ENCODE data around the gene SNX14.

The SNX14 gene

DNA sequence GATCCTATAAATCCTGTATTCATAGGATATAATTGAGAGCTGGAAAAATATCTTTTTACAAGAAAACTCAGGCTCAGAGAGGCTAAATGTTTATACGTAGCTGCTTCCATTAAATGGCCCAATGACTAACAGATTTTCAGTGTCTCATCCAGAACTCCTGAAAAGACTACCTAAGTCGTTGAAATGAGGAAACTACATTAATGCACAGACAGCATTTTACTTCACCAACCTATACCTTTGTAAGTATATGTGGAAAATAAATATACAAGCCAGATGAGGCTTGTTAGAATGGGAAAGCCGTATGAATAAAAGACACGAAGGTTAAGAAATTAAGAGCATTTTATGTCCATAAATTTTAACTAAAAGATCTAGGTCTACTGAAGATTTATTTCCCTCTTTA is 8.4 kb upstream of the SNX14 start:
- TF ChIP-seq GATA3 (IDR thresholded peaks at IDR 0.05; ENCODE audit: low read depth, low read length) = no peak
- TF ChIP-seq GATA2 (IDR thresholded peaks at IDR 0.05; ENCODE audit: low read depth, low read length) = no peak

DNA sequence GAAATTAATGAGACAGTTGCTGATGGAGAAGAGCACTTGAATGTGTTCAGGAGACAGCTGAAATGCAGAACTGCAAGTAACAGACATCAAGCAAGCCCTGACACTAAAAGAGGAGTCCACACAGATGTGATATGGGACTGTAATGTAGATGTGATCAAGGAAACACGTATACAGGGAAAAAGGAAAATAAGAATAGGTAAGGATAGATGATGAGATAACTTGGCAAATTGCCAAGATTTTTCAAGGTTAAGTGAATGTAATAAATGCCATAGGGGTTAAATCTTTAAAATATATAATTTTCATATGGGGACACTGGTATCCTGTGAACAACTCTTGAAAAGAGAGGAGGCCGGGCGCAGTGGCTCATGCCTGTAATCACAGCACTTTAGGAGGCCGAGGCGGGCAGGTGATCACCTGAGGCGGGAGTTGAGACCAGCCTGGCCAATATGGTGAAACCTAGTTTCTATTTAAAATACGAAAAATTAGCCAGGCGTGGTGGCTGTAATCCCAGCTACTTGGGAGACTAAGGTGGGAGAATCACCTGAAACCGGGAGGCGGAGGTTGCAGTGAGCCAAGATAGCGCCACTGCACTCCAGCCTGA is 7.2 kb upstream of the SNX14 start:
- TF ChIP-seq GATA3 (IDR thresholded peaks at IDR 0.05; ENCODE audit: low read depth, low read length) (no peak), GATA2 (IDR thresholded peaks at IDR 0.05; ENCODE audit: low read depth, low read length) (no peak)

DNA sequence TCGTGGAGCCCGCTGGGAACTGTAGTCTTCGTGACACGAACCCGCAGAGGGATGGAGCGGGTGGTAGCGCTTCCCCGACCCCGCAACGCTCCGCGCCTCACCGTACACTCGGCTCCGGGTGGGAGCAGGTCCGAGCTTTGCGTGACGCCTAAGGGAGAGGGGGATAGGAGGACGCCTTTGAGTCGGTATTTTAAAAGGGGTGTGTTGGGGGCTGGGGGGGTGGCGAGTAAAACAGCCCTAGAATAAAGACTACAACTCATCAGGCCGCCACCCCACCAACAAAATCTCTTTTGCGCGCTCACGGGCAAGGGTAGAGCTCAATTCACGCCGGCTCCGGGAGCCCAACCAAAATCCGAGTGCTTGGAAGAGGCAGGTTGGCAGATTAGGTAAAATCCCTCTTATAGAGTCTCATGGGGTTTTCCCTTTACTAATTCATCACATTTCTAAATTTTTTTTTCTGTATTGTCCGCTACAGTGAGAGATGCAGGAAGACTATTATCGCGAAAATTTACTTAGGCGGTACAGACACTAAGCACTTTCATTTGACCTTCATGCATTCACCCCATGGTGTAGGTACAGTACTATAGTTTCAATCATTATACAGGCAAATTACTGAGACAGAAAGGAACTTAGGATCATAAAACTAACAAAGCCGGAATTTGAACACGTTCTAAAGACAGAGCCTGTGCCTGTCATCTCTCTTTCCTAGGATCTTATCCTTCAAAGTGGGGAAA is 706 bp upstream of the SNX14 start:
- TF ChIP-seq GATA2 (IDR thresholded peaks at IDR 0.05; ENCODE audit: low read depth, low read length) (no peak), GATA3 (IDR thresholded peaks at IDR 0.05; ENCODE audit: low read depth, low read length) (no peak)

DNA sequence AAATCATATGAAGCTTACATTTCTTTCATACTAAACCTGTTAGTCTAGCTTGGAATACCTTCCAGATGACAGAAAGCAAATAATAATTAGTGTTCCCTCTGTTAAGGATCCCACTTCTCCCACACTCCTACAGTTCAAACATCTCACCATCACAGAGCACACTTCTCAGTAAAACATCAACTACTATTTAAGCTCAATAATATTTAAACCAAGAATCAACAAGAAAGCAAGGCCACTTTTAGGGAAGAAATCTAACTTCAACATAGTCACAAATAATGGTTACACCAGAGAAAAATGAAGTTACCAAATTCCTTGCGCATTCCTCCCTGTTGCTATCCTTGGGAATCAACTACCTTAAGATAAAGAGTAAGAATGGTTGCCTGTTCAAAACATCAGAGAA is 1.6 kb downstream of the SNX14 start:
- TF ChIP-seq GATA2 (IDR thresholded peaks at IDR 0.05; ENCODE audit: low read depth, low read length) (no peak), GATA3 (IDR thresholded peaks at IDR 0.05; ENCODE audit: low read depth, low read length) (no peak)

DNA sequence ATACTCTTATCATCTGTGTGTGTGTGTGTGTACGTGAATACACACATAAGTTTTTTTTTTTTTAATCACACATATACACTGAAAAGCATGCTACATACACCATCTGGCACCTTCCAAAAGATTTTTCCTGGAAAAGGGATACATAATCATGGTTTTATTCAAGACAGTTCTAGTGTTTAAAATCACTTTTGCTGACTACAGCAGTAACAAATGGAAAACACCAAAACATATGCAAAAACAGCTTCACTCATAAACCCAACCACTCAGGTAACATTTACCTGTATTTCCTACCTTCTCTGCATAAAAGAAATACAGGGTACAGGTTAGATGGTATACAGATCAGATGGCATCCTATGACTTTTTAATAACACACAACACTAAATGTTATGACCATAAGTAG is 2.5 kb downstream of the SNX14 start:
- TF ChIP-seq GATA3 (IDR thresholded peaks at IDR 0.05; ENCODE audit: low read depth, low read length) = no peak
- TF ChIP-seq GATA2 (IDR thresholded peaks at IDR 0.05; ENCODE audit: low read depth, low read length) = no peak

DNA sequence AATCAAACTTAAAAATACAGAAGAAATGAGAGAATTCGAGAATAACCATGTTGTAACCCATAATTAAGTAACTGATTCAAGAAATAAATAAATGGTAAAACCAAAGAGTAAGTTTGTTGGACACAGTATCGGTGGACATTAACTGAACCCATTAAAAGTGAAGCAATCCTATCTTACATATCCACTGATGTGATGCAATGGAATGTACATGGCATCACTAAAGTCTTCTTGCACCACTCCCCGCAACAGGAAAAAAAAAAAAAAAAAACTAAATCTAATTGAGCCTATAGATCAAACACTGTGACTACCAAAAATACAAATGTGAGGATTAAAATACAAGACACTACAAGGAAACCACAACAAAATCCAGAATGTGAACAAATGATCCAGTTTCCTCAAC is 7.9 kb downstream of the SNX14 start:
- no peak for TF ChIP-seq GATA3 (IDR thresholded peaks at IDR 0.05; ENCODE audit: low read depth, low read length)
- no peak for TF ChIP-seq GATA2 (IDR thresholded peaks at IDR 0.05; ENCODE audit: low read depth, low read length)

DNA sequence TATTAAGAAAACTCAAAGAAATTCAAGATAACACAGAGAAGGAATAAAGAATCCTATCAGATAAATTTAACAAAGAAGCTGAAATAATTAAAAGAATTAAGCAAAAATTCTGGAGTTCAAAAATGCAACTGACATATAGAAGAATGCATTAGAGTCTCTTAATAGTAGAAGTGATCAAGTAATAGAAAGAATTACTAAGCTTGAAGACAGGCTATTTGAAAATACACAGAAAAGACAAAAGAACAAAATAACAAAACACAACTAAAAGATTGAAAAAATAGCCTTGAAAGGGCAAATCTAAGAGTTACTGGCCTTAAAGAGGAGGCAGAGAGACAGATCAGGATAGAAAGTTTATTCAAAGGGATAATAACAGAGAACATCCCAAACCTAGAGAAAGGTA is 12.1 kb downstream of the SNX14 start:
- no peak for TF ChIP-seq GATA3 (IDR thresholded peaks at IDR 0.05; ENCODE audit: low read depth, low read length)
- no peak for TF ChIP-seq GATA2 (IDR thresholded peaks at IDR 0.05; ENCODE audit: low read depth, low read length)

DNA sequence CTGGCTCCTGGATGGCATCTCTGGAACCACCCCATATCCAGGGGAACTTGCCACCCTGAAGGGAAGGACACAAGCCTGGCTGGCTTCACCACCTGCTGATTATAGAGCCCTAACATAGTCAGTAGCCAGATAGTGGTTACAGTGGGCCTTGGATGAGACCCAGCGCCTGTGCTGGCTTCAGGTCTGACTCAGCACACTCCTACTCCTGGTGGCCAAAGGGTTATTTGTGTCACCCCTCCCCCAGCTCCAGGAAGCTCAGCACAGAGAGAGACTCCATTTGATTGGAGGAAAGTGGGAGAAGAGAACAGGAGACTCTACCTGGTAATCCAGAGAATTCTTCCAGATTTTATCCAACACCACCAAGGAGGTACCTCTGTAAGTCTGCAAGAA is 12.8 kb downstream of the SNX14 start:
- no peak for TF ChIP-seq GATA3 (IDR thresholded peaks at IDR 0.05; ENCODE audit: low read depth, low read length)
- TF ChIP-seq GATA2 (IDR thresholded peaks at IDR 0.05; ENCODE audit: low read depth, low read length) = no peak

DNA sequence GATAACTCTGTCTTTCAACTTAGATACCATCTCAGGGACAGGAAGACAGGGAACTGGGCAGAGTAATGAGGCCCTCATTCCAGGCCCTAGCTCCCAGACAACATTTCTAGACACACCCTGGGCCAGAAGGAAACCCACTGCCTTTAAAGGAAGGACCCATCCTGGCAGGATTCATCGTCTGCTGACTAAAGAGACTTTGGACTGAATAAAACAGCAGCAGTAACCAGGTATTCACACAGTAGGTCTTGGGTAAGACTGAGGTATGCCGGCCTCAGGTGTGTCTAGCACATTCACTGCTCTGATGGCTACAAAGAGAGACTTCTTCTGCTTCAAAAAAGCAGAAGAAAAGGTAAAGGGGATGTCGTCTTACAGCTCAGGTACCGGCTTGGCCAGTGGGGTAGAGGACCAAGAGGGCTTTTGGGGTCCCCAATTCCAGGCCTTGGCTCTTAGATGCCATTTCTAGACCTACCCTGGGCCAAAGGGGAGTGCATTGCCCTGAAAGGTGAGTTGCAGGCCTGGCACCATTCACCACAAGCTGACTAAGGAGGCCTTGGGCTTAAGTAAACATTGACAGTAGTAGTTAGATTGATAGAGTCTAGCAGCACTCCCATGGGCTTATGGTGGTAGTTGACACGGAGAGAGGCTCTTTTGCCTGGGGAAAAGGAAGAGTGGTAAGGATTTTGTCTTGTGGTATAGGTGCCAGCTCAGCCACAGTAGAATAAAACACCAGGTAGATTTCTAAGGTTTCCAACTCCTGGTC is 13.4 kb downstream of the SNX14 start:
- TF ChIP-seq GATA2 (IDR thresholded peaks at IDR 0.05; ENCODE audit: low read depth, low read length) (no peak), GATA3 (IDR thresholded peaks at IDR 0.05; ENCODE audit: low read depth, low read length) (no peak)

DNA sequence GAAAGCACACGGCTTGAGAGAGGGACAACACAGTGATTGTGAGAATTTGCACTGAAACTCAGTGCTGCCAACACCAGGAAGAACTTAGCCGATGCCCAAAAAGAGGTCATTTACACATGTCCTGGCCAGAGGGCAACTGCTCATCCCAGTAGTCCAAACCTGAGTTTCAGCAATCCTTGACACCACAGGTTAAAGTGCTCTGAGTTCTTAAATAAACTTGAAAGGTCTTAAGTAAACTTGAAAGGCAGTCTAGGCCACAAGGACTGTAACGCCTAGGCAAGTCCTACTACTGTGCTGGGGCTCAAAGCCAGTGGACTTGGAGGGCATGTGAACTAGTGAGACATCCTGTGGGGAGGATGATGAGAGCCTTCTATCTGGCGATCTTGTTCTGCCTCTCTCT is 14.1 kb downstream of the SNX14 start:
- TF ChIP-seq GATA3 (IDR thresholded peaks at IDR 0.05; ENCODE audit: low read depth, low read length) (no peak), GATA2 (IDR thresholded peaks at IDR 0.05; ENCODE audit: low read depth, low read length) (no peak)

DNA sequence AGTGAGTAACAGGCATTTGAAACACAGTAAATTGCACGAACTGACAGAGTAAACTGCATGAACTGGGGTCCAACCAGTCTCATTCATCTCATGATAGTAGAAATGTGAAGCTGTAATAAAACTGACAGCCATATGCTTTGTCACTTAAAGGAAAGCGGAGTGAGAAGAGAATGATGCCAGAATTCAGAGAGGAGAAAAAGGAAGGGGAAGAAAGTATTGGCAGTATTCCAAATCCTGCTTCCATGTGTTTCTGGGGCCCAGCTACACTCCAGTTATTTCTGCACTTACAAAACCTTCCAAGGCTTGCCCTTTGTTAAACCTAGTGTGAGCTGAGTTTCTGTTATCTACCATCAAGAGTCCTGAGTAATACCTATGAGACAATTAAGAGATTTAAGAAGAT is 17.2 kb downstream of the SNX14 start:
- TF ChIP-seq GATA3 (IDR thresholded peaks at IDR 0.05; ENCODE audit: low read depth, low read length) = no peak

DNA sequence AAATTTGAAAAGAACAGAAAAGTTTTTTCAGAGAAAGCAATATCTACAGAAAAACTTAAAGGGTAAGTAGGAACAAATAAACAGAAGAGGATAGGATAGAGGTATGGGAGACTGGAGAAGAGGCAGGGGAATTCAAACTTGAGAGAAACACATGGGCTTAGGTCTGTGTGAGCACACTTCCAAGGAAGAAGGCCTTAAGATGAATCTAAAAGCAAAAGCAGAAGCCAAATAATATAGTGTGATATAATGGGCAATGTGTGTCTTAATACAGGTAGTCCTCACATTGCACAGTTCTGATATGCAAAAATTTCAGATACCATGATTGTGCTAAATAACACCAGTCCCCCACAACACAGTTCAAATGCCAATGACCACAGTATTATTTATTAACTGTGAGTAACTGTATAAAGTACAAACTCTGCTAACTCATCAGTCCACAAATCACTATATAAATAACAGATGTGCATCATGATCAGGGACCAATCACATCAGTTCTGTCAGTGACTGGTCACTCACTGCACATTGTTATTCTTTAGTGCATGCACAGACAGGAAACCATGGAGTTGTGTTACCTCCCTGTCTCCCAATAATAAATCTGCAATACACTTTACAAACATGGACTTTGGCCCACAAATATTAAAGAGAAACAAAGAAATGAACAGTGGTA is 18.6 kb downstream of the SNX14 start:
- TF ChIP-seq GATA2 (IDR thresholded peaks at IDR 0.05; ENCODE audit: low read depth, low read length) = no peak
- no peak for TF ChIP-seq GATA3 (IDR thresholded peaks at IDR 0.05; ENCODE audit: low read depth, low read length)

DNA sequence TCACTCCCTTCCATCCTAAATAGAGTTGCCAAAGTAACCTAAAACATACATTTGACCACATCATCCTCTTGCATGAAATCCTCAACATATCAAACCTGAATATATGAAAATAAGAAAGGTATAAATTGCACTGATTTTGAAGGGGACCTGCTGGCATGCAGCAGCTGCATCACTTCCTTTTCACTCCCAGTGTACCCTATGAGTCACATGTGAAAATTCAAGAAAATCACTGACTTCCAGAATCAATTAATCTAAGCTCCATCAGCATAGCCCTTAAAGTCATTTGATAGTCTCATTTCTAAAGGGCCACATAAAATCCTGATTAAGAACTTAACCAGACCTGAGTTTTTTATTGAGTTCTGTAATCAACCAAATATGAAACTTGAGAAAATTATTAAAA is 24.3 kb downstream of the SNX14 start:
- no peak for TF ChIP-seq GATA2 (IDR thresholded peaks at IDR 0.05; ENCODE audit: low read depth, low read length)
- no peak for TF ChIP-seq GATA3 (IDR thresholded peaks at IDR 0.05; ENCODE audit: low read depth, low read length)

DNA sequence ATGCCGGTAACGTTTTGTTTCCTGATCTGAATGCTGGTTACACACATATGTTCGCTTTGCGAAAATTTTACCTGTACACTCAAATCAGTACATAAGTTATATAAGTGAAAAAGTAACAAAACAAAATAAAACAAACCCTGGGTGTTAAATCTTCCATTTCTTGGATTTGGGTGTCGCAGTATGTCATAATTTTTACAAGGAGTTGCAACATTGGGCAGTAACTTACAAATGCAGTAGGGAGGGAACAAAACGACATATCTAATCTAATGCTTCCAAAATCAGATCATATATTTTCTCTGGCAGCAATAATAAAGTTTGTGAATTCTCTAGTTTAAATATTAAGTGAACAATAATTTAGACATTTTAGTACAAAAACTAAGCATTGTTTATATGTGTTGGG is 25.2 kb downstream of the SNX14 start:
- TF ChIP-seq GATA2 (IDR thresholded peaks at IDR 0.05; ENCODE audit: low read depth, low read length) (no peak), GATA3 (IDR thresholded peaks at IDR 0.05; ENCODE audit: low read depth, low read length) (no peak)

Measured in SH-SY5Y (cell line).